GM18909 (cell line): ENCODE data around the gene PLAC8L1.

Experiments
- ATAC-seq: cut with Tn5 transposase; IDR thresholded peaks from one replicate; pipeline ENCODE4 v1.9.1; 2021; ENCODE audit warnings: mild to moderate bottlenecking; ENCODE audit not compliant: unreplicated experiment, poor library complexity

Gene PLAC8L1

GRCh38 chr5:146082798-146083197 lies 22.6 kb downstream of the PLAC8L1 start:
- peak; percentile 94 for ATAC-seq

- ATAC-seq = no peak
These were observed 23.8 kb downstream of the PLAC8L1 start for GRCh38 chr5:146081556-146081955.

GRCh38 chr5:146079695-146080373 lies 25.5 kb downstream of the PLAC8L1 start:
- peak; percentile 32 for ATAC-seq

- no peak for ATAC-seq
These were observed 26.8 kb downstream of the PLAC8L1 start for GRCh38 chr5:146078566-146078965.

GRCh38 chr5:146076455-146076854 lies 28.9 kb downstream of the PLAC8L1 start:
- ATAC-seq = no peak

GRCh38 chr5:146076028-146076427 lies 29.3 kb downstream of the PLAC8L1 start:
- ATAC-seq = no peak

- no peak for ATAC-seq
These were observed 32.0 kb downstream of the PLAC8L1 start for GRCh38 chr5:146073239-146073900.

- no peak for ATAC-seq
These were observed 32.8 kb downstream of the PLAC8L1 start for GRCh38 chr5:146072595-146072994.

- ATAC-seq = no peak
These were observed 34.2 kb downstream of the PLAC8L1 start for GRCh38 chr5:146071171-146071570.

GRCh38 chr5:146070746-146071145 lies 34.6 kb downstream of the PLAC8L1 start:
- ATAC-seq = no peak

- peak; percentile 30 for ATAC-seq
These were observed 35.6 kb downstream of the PLAC8L1 start for GRCh38 chr5:146069780-146070099.

GRCh38 chr5:146068977-146069779 lies 36.2 kb downstream of the PLAC8L1 start:
- ATAC-seq = peak; percentile 72

- no peak for ATAC-seq
These were observed 37.2 kb downstream of the PLAC8L1 start for GRCh38 chr5:146068206-146068605.

- ATAC-seq = no peak
These were observed 38.4 kb downstream of the PLAC8L1 start for GRCh38 chr5:146066968-146067367.

- no peak for ATAC-seq
These were observed 45.2 kb downstream of the PLAC8L1 start for GRCh38 chr5:146060221-146060585.

- ATAC-seq = no peak
These were observed 45.7 kb downstream of the PLAC8L1 start for GRCh38 chr5:146059460-146060220.

- no peak for ATAC-seq
These were observed 49.9 kb downstream of the PLAC8L1 start for GRCh38 chr5:146055432-146055831.

- ATAC-seq = peak; percentile 50
These were observed 52.6 kb downstream of the PLAC8L1 start for GRCh38 chr5:146052780-146053179.

- no peak for ATAC-seq
These were observed 53.7 kb downstream of the PLAC8L1 start for GRCh38 chr5:146051678-146052077.

GRCh38 chr5:146050086-146050485 lies 55.3 kb downstream of the PLAC8L1 start:
- ATAC-seq = no peak

GRCh38 chr5:146049704-146050026 lies 55.7 kb downstream of the PLAC8L1 start:
- no peak for ATAC-seq
